GM18951 (cell line): ENCODE data around the gene TCERG1L.
"Not testable (repeated sequence)": the region's sequence is repeated elsewhere in the genome, so short reads cannot be mapped to it uniquely, and the experiment has no call there.

Experiments
- POLR2A ChIP-seq: IDR thresholded peaks from 4 replicates; pipeline ENCODE4 v1.6.1; 2011; ENCODE audit warnings: mild to moderate bottlenecking; ENCODE audit not compliant: insufficient read length, insufficient read depth; ENCODE audit errors: extremely low read depth
- in situ Hi-C: fragments of 300-500 bp; cut with MboI; formaldehyde crosslinking; loops from one replicate; pipeline ENCODE4 v1.12.0; 2022; ENCODE audit warnings: low sequenced_read_pairs, mixed read lengths, inconsistent platforms; ENCODE audit not compliant: unreplicated experiment

The TCERG1L gene

GRCh38 chr10:131162866-131163843 lies 148.4 kb downstream of the TCERG1L start:
- no peak for TF ChIP-seq POLR2A
- in situ Hi-C loops, result no loop called here

DNA sequence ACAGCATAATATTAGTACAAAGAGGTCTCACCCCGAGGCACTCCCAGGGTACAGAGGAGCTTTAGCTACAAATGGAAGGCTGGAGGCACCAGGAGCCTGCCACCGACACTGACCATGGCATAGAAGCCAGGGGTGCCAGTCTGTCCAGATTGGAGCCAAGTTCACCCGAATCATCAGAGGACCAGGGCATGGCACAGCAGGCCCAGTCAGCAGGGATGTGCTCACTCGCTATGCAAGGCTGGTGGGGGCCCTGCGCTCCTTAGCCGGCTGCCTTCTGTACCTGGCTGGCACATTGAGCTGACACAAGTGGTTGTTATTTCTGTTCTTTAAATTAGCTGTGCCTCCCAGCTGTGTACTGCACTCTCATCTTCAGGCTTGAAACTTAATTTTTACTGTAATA lies 149.3 kb downstream of the TCERG1L start:
- in situ Hi-C loops, result no loop called here
- no peak for TF ChIP-seq POLR2A

DNA sequence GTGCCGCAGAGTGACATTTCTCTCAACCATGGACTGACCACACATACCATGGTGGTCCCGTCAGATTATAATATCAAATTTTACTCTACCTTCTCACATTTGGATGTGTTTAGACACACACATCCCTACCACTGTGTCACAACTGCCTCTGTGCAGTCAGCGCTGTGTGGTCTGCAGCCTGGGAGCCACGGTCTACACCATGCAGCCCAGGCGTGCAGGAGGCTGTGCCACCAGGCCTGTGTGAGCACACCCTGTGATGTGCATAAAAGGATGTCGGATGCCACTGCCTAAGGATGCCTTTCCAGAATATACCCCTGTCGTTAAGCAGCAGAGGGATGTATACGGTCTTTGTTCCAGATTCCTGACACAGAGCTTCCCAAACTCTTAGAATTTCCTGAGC lies 150.4 kb downstream of the TCERG1L start:
- no peak for TF ChIP-seq POLR2A
- in situ Hi-C loops, result no loop called here

- in situ Hi-C loops, result no loop called here
- TF ChIP-seq POLR2A, result no peak
Measured at GRCh38 chr10:131160219-131160875, 151.2 kb downstream of the TCERG1L start.

GRCh38 chr10:131159771-131160170 lies 151.8 kb downstream of the TCERG1L start:
- no peak for TF ChIP-seq POLR2A
- in situ Hi-C loops, result no loop called here

DNA sequence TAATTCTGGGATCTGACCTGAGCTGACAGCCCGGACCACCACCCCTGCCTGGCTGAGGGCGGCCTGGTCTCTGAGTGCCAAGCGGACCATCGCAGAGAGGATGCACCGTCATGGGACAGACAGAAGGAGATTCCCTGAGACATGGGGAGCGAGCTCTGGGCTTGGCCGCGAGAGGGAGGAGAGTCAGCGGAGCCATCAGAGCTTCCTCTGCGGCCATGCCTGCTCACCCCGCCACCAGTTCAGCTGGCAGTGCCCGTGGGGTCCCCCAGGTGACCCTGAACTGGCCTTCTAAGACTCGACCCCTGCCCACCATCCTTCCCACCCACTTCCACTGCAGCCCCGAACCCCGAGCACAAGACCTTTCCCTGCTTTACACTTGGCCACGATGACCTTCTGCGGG lies 152.8 kb downstream of the TCERG1L start:
- in situ Hi-C loops, result no loop called here
- TF ChIP-seq POLR2A, result no peak

DNA sequence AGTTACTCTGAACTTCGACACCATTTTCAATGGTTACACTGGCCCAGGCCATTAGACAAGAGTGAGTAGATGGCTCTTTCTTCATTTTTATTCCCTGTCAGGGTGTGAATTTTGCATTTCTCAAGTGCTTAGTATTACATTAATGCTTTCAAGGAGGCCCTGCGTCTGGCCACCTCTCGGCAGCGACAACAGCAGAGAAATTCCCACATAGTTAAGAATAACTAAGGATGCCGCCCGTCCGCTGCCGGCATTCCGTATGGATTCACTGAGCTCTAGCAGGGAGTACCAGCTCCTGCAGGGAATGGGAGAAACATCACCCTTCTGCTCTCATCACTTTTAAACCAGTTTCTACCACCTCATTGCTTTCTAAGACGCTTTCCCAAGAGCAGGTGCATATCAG lies 153.6 kb downstream of the TCERG1L start:
- in situ Hi-C loops, result no loop called here
- TF ChIP-seq POLR2A, result no peak

- in situ Hi-C loops, result no loop called here
- TF ChIP-seq POLR2A, result no peak
Measured at GRCh38 chr10:131155876-131156230, 155.7 kb downstream of the TCERG1L start.

DNA sequence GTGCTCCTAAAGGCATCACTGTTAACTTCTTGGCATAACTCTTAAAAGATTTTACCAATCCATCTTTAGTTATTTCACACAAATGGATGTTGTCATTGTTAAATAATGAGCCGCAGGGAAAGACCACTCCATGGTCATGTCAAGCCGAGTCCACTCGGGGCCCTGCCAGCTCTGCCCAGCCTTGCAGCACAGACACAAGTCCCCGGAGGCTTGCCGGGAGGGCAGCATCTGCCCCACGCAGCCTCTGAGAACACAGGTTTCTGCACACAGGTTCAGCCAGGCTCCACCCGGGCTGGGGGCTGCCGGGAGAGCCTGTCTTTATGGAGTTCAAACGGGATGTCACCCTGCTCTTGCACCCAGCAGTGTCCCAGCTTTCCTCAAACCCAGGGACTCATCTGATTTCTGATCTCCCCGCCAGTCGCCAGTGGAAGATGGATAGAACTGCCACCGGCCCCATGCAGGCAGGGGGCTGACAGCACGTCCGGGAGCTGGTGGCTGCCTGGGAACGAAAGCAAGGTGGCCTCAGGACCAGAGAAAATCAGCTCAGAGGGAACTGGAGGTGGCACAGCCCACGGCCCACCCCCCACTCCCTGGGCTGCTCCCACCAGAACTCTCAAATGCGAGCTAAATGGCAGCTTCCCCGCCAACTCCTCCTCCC lies 156.2 kb downstream of the TCERG1L start:
- in situ Hi-C loops, result no loop called here
- TF ChIP-seq POLR2A, result no peak

DNA sequence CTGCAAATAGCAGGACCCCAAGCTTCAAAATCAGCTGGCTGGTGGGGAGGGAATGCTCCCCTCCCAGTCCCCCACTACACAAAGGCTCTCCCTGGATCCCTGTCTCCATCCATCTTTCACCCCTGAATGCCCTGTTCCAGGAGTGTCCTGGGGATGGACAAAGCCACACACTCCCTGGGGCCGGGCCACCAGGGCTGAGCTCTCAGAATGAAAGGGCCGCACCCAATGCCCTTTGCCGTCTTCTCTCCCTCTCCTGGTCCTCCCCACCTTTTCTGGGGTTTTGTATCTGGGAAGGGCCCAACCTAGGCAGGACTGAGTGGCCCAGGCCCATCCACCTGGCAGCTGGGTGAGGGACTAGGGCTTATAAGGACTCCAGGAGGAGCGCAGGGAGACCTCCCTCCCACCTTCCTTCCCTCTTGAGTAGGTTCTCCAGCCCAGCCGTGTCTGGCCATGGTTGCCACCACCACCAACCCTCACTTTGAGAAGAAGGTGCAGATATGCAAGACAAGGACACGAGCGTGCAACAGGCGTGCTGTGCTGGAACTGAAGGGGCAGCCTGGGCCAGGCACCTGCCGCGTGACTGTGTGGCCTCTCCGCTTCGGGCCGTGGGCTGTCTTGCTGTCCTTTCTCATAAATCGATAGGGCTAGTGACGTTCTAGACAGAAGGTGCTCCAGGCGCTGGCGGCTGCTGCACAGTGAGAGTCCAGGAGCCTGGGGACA lies 157.1 kb downstream of the TCERG1L start:
- TF ChIP-seq POLR2A, result no peak
- in situ Hi-C loops, result no loop called here

DNA sequence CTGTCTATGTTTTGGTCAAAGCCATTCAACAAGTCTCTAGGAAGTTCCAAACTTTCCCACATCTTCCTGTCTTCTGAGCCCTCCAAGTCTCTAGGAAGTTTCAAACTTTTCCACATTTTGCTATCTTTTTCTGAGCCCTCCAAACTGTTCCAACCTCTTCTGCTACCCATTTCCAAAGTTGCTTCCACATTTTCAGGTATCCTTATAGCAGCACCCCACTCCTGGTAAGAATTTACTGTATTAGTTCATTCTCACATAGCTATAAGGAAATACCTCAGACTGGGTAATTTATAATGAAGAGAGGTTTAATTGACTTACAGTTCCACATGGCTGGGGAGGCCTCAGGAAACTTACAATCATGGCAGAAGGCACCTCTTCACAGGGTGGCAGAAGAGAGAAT lies 159.1 kb downstream of the TCERG1L start:
- in situ Hi-C loops, result not testable (repeated sequence)

GRCh38 chr10:131150126-131150525 lies 161.4 kb downstream of the TCERG1L start:
- in situ Hi-C loops, result no loop called here
- no peak for TF ChIP-seq POLR2A

DNA sequence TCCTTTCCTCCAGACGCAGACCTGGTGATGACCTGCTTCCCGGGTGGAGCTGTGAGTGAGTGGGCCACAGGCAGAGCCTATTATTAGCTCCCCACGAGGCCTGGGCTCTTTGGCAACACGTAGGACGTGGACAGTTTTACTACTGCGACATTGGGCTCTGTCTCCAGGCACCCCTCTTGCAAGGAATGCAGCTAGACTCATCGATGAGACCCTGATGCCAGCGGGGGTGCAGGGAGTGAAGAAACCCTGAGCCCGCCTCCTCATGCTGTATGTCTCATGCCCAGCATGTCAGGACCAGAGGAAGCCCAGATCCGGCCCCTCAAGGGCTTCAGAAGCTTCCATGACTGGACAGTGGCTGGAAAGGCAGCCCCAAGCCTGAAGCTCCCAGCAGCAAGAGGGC lies 161.9 kb downstream of the TCERG1L start:
- TF ChIP-seq POLR2A, result no peak
- in situ Hi-C loops, result no loop called here
